PFSK-1 (cell line): ENCODE results near the gene CCSER1.

Source experiments
- FOXP2 ChIP-seq: optimal IDR thresholded peaks from 2 replicates; pipeline ENCODE3; 2011; ENCODE audit warnings: borderline replicate concordance, control low read depth, inconsistent platforms; ENCODE audit not compliant: insufficient read depth; ENCODE audit errors: extremely low read length, extremely low read depth
- POLR2AphosphoS5 ChIP-seq: IDR thresholded peaks from 2 replicates; pipeline ENCODE4 v1.6.1; 2012; ENCODE audit warnings: low read depth, mild to moderate bottlenecking, control low read depth, low read length, moderate library complexity
- SIN3A ChIP-seq: IDR thresholded peaks from 2 replicates; pipeline ENCODE4 v1.6.1; 2012; ENCODE audit warnings: mild to moderate bottlenecking, low read length, moderate library complexity, borderline replicate concordance; ENCODE audit not compliant: insufficient read depth
- TAF1 ChIP-seq: IDR thresholded peaks from 2 replicates; pipeline ENCODE4 v1.6.1; 2012; ENCODE audit warnings: low read length, control low read depth, borderline replicate concordance; ENCODE audit not compliant: insufficient read depth
- TF ChIP-seq, protein P1 (sequence below), 2 experiments: IDR thresholded peaks; 2 replicates each; pipeline versions ENCODE4 v1.6.1 to v1.8.0; 2011 to 2012; ENCODE audit warnings: low read depth in 2 of 2, low read length in 2 of 2, control low read depth in 1 of 2, inconsistent platforms in 1 of 2, mild to moderate bottlenecking in 1 of 2, moderate library complexity in 1 of 2; ENCODE audit not compliant: insufficient read depth in 1 of 2

Gene CCSER1

GRCh38 chr4:91228659-91229058 is 1101.5 kb downstream of the CCSER1 start:
- TF ChIP-seq, protein P1, sequence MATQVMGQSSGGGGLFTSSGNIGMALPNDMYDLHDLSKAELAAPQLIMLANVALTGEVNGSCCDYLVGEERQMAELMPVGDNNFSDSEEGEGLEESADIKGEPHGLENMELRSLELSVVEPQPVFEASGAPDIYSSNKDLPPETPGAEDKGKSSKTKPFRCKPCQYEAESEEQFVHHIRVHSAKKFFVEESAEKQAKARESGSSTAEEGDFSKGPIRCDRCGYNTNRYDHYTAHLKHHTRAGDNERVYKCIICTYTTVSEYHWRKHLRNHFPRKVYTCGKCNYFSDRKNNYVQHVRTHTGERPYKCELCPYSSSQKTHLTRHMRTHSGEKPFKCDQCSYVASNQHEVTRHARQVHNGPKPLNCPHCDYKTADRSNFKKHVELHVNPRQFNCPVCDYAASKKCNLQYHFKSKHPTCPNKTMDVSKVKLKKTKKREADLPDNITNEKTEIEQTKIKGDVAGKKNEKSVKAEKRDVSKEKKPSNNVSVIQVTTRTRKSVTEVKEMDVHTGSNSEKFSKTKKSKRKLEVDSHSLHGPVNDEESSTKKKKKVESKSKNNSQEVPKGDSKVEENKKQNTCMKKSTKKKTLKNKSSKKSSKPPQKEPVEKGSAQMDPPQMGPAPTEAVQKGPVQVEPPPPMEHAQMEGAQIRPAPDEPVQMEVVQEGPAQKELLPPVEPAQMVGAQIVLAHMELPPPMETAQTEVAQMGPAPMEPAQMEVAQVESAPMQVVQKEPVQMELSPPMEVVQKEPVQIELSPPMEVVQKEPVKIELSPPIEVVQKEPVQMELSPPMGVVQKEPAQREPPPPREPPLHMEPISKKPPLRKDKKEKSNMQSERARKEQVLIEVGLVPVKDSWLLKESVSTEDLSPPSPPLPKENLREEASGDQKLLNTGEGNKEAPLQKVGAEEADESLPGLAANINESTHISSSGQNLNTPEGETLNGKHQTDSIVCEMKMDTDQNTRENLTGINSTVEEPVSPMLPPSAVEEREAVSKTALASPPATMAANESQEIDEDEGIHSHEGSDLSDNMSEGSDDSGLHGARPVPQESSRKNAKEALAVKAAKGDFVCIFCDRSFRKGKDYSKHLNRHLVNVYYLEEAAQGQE (IDR thresholded peaks at IDR 0.05; ENCODE audit: insufficient read depth in 1 of 2, low read depth in 2 of 2, low read length in 2 of 2) = no peak
- TF ChIP-seq POLR2AphosphoS5 (no peak), TAF1 (no peak), SIN3A (no peak), FOXP2 (no peak)

GRCh38 chr4:91233164-91233563 is 1106.0 kb downstream of the CCSER1 start:
- TF ChIP-seq TAF1 (no peak), POLR2AphosphoS5 (no peak), FOXP2 (no peak), SIN3A (no peak)
- TF ChIP-seq, protein P1 (IDR thresholded peaks at IDR 0.05; ENCODE audit: insufficient read depth in 1 of 2, low read depth in 2 of 2, low read length in 2 of 2) = no peak

- TF ChIP-seq, protein P1 (IDR thresholded peaks at IDR 0.05; ENCODE audit: insufficient read depth in 1 of 2, low read depth in 2 of 2, low read length in 2 of 2) = no peak
- no peak for TF ChIP-seq SIN3A
- no peak for TF ChIP-seq FOXP2
- TF ChIP-seq TAF1 = no peak
- TF ChIP-seq POLR2AphosphoS5 = no peak
Observed at GRCh38 chr4:91243132-91243531, 1115.9 kb downstream of the CCSER1 start.

DNA sequence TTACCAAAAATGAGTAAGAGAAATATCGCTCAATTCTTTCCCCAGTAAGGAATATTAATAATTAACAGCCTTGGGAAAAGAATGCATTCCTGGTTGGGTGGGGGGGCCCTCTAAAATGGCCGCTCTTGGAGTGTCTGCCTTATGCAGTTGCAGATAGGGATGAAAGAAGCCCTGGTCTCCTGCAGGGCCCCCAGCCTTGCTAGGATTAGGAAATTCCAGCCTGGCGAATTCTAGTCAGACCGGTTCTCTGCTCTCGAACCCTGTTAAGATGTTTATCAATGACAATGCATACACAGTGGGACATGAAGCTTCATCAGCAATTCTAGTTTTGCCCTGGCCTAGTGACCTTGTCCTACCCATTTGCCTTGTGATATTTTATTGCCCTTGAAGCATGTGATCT is 1128.8 kb downstream of the CCSER1 start:
- no peak for TF ChIP-seq TAF1
- no peak for TF ChIP-seq POLR2AphosphoS5
- TF ChIP-seq FOXP2 = no peak
- no peak for TF ChIP-seq SIN3A

DNA sequence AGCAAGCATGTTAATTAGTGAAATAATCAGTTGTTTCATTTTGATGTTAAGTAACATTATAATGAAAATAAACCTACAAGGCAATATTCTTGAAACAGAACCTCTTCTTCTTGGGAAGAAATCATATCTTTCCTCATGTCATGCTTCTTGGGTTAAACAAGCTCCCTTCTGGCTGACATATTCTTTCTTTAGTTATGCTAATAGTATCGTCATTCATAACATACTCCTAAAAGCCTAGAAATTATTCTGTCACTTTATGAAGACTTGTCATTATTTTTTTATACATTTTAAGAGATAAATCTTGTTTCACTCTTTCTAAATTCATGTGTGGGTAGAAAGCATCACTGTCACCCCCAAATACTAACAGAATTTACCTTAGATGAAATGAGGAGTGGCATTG is 1129.6 kb downstream of the CCSER1 start:
- TF ChIP-seq, protein P1 (IDR thresholded peaks at IDR 0.05; ENCODE audit: insufficient read depth in 1 of 2, low read depth in 2 of 2, low read length in 2 of 2) = no peak
- TF ChIP-seq POLR2AphosphoS5 (no peak), FOXP2 (no peak), SIN3A (no peak), TAF1 (no peak)
